Glomerular endothelial cell (primary cell): ENCODE measurements around the gene SMIM35. TPM values are rescaled to one million over a fixed set of nuclear protein-coding genes. Genes with fewer than 3 reads are reported as not detected.

Experiments used
- DNase-seq: peaks from one replicate; pipeline ENCODE4 v3.0.0-alpha.2; 2011; ENCODE audit warnings: low read depth, low spot score; ENCODE audit errors: extremely low read depth
- total RNA-seq: library from RNA; depleted of rRNA; stranded (reverse); fragments of >200 nt; gene quantifications from 2 replicates; pipeline ENCODE4 v1.2.3, GENCODE V29; 2015

Gene SMIM35
- total RNA-seq: 0.12 TPM in 1 of 2 replicates, not detected in the other

DNA sequence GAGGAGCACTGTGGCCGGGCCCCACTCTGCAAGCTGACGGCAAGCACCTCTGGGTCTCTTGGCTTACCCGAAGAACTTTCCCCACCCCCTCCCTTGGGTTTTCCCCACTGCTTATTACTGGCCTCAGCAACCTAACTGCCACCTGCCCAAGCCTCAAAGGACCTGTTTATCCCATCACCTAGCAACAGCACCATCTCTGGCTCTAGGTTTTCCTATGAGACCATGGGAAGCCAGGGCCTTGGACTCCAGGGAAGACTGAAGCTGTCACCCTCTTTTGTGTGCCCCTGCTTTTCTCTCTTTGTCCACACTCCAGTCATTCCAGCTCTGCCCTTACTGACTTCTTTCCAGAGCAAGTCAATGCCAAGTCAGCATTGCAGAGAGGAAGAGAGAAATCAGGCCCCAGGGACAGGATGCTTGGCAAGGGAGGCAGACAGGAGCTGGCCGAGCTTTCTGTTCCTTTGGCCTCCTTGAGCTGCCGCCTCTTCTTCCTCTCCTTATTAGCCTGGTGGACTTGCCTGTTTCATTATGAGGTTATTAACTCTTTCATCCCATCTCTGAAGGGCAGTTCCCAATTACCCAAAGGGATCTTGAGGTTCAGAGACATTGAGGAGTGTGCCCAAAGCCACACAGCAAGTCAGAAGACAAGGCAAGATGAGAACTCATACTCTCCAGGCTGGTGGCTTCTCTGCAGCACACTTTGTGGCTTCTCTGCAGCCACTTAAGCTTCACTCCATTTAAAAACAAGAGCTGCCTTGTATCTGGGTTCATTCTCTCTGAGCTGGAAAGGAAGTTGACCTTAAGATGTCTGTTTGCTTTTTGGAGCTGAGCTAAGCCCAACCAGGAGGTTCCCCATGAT, at the start of gene SMIM35:
TSS of gene SMIM35 (minus strand) at position 51 of the 856 bp plus-strand sequence. CDS start 206 bp downstream, outside the sequence.
- no peak for DNase-seq

DNA sequence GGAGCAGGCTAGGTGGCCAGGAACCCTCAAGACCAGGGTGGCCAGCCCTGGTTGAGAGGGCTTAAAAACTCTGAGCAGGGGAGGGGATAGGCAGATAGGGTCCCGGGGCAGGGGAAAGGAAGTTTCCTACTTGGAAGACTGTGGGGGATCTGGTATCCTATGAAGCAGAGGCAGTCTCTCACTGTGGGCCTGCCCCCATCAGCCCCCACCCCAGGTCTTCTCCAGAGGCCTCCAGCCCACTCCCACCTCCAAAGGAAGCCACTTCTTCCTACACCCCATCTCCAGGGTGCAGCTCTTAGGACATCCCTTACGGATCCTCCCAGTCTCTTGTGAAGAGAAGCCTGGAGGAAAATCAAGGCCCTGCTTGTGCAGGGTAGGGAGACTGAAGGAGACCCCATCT, 49.6 kb upstream of the SMIM35 start:
- DNase-seq: no peak

DNA sequence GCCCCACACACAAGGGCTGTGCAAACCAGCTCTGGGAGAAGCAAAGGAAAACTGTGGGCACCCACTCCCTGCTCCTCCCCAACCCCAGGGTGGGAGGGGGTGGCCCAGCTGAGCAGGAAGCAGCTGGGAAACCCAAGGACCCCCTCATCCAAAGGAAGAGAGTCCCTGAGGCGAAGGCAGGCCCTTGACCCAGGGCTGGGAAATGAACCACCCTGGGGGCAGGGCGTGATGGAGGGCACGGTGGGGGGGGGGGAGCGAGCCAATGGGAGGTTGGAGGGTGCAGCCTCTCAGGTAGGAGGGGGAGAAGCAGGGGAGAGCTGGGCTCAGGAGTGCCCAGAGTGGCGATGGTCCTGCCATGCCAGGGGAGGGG, 49.0 kb upstream of the SMIM35 start:
- DNase-seq: no peak

DNA sequence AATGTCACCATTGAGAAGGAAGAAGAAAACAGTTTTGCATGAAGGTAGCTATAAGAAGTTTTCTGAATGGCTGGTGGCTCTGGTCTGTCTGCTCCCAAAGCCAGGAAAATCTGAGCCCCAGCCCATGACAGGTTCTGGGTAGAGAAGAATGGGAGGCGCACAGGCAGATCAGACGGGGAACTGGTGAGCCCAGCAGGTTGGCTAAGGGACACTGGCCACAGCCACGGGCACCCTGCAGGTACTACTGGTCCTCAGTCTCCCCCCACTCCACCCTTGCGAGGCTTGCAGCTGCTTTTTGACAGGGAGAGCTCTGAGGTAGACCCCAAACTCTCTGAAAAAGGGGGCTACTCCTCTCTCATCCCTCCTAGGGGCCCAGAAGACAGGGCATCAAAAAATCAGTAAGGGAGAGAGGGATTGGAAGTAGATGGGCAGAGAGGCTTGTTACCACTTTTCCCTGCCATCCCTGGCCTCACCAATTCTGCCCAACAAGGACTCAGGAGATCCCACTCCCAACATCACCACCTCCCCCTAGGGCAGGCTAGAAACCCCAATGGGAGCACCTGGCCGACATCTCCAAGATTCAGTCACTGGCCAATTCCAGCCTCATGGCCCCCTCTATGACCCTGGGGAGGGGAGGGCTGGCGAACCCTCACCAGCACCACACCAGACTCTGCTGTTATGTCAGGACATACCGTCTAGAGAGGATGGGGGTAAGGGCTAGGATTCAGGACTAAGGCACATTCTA, 48.5 kb upstream of the SMIM35 start:
- no peak for DNase-seq

DNA sequence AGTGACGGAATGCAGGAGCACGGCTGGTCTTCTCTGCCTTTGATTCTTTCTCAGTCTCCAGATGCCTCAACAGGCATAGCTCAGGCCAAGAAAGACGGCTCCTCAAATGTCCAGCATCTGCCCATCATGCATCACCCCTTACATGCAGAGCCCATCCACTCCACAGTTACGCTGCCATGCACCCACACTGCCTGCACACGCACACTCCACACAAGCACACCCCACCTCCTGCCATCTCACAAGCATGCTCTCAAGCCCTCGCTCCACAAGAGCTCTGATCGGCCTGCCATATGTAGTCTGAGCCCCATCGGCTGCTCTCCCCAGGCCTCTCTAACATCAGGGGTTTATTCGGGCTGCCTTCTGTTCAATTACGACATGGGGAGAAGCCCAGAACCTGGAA, 47.1 kb upstream of the SMIM35 start:
- no peak for DNase-seq

DNA sequence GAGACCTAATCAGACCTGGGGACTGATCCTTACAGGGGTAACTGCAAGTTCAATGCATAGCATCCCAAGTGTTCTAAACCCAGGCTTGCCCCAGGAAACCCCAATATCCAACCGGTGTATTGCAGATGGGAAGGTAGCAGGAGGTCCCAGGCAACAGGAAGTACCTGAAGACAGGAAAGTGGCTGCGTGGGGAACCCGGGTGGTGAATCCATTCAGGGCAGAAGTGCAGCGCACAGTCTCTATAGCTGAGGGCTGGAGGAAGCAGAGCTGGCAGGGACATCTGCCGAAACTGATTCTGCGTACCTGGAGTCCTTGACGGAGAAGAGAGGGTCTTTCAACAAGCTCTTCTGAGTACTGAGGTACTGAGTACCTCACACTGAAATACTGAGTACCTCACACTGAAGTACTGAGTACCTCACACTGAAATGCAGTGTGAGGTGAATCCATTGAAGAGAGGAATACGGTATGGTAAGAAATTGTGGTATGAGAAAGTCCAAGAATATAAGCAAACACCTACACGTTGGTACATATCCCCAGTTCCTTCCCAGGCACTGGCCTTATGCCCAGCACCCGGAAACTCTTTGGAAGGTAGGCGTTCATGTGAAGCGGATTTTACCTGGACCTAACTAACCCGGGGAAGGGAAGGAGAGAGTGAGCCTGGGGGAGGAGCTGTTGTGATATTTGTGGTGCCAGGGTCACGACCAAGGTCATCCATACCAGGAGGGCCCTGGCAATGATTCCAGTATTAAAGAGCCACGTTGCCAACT, 45.8 kb upstream of the SMIM35 start:
- no peak for DNase-seq

DNA sequence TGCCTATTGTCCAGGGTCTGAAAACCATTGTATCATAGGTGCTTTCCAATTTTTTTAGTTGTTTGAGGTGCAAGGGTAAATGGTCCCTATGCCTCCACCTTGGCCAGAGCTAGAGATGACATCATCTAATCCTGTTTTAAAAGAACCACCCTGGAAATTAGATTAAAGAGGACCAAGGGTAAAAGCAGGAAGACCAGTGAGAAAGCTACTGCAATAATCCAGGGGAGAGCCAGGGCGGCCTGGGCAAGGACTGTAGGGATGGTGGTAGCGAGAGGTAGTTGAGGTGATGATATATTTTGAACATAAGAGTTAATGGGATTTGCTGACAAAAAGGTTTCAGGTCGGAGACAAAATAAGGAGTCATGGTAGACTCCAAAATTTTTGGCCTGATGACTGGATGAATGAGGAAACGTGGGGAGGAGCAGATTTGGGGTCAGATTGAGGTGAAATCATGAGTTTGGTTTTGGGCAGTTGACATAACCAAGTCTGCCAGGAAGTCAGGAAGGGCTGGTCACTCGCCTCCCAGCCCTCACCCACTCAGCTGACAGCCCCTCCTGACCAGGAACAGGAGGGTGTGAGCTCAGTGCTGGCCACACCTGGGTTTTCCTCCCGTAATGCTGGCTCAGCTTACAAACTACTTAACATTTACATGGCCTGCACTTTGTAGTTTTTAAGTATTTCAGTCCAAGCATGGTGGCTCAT, 42.9 kb upstream of the SMIM35 start:
- no peak for DNase-seq

DNA sequence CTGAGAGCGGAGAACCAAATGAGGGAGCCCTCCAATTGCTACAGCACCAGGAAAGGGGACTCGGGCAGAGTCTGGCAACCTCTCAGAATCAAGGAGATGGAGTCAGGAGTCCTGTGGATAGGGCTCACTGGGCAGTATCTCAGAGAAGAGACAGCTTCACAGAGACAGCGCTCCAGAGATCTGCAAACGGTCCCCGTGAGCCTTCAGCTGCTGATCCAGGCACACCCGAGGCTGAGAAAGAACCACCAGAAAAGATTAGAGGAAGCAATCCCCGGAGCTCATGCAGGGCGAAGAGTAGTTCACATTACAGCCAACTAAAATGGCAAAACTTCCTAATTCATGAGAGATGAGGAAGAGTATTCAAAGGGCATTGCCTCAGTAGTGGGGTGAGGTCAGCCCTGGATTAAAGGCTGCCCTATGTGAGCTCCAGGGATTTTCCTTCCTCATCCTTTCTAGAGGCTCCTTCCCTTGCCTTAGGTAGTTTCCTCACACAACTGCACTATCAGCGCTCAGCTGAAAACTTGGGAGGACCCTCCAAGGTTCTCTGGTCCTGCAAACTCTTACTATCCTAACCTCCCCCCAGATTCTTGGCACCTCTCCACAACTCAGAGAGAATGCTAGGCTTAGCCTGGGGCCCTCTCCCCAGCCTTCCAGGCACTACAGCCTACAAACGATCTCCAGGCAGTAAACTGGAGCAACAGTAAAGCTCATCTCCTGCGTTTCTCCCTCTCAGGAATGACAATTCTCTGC, 42.1 kb upstream of the SMIM35 start:
- no peak for DNase-seq

DNA sequence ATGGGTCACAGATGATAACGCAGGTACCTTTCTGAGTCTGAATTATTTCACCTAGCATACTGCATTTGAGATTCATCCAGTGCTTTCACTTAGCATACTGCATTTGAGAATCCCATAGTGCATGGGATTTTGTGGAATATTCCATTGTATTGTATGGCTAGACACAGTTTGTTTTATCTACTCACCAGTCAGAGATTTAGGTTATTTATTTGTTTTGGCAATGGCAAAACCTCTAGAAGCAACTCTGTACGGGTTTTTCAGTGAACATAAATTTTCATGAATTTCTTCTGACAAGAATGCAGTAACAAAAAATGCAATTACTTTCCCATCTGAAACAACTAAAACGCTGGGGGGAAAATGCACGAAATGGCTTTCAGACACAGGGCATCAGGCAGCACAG, 41.5 kb upstream of the SMIM35 start:
- DNase-seq: no peak

DNA sequence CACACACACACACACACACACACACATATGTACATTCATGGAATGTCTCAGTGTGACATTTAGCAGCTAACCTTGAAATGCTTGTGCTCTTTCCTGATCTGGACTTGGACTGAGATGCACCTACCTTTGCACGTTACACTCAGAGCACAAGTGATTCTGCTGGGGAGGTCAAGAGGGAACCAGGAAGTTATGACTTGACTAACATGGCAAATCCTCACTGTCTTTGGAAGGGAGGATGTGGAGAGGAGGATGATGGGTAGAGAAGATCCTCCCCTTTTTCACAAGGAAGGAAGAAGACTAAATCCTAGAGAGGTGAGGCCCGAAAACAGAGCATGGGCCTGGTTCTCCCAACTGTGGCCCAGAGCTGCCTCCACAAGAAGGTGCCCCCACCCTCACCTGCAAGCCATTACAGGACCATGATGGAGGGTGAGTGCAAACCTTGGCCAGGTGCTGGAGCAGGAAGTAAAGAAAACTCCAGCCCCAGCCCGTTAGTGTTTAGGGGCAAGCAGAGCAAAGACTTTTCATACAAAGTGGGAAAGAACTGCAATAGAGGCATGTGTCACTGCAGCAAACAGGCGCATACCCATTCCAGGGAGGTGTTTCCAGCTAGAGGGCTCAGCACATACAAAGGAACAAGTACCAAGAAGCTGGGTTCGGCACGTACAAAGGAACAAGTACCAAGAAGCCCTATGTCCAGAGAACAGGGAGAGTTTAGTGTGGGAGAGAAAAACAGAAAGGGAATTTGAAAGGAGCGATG, 39.5 kb upstream of the SMIM35 start:
- no peak for DNase-seq

DNA sequence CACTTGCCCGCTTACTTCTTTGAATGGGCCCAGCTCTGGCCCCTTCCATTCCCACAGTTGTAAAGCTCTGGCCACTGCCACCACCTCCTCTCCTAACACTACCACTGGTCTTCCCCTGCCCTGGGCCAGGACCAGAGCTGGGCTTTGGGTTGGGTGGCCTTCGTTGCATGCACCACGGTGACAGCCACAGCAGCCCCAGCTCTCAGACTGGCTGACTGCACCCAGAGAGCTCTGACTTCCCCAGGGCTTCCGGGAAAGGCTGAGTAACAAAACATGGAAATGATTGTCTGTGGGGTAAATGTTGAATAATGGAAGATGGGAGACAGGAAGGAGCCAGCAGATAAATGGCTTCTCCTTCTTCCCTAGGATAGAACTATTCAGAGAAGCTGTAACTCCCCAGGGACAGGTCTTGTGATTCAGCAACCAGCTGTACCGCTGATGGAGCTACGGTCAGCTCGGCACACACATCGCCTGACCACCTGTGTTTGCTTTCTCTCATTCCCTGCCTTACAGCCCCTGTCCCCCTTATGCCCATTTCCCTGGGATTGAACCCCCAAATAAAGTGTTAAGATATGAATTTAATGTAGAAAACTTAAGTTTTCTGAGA, 38.3 kb upstream of the SMIM35 start:
- no peak for DNase-seq

DNA sequence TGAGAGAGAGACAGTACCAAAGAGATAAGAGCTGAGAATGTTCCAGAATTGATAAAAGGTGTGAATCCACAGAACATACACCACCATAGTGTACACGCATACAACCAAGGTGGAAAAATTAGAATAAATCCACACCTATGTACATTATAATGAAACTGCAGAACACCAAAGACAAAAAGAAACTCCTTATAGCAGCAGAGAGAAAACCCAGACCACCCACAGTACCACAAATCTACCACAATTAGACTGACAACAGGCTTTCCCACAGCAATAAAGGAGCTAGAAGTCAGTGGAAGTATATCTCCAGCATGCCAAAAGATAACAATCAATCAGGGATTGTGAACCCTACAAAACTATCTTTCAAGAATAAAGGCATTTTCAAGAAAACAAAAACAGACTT, 34.0 kb upstream of the SMIM35 start:
- no peak for DNase-seq

DNA sequence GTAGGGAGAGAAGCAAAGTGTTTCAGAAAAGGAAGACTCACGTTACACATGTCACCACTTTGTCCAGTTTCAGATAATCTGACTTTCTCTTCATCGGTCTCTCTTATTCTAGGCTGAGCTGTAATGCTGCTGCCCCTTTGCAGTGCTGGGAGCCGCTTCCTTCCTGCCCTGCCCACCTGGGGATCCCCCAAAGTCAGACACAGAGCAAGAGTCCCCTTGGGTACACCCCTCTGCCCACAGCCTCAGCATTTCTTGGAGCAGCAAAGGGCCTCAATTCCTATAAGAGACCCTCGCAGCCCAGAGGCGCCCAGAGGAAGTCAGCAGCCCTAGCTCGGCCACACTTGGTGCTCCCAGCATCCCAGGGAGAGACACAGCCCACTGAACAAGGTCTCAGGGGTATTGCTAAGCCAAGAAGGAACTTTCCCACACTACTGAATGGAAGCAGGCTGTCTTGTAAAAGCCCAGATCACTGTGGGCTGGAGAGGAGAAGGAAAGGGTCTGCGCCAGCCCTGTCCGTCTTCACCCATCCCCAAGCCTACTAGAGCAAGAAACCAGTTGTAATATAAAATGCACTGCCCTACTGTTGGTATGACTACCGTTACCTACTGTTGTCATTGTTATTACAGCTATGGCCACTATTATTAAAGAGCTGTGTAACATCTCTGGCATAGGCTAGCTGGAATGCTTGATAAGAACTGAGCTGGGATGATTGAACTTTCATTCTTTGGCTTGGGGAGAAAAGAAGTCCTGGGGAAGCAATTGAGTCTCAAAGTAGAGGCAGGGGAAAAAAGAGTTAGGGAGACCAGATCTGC, 31.2 kb upstream of the SMIM35 start:
- DNase-seq: no peak

DNA sequence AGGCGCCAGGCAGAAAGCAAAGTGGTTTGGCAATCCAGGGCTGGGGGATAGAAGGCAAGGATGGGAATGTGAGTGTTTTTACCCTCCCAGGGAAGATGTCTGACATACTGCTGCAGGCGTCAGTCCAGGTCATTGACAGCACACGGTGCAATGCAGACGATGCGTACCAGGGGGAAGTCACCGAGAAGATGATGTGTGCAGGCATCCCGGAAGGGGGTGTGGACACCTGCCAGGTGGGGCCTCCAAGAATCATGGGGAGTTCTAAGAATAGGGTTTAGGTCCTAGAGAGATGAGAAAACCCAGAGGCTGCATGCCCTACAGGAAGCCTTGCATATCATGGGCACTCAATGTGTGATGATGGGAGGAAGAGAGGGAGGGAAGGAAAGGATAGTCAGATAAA, 28.3 kb upstream of the SMIM35 start:
- no peak for DNase-seq

DNA sequence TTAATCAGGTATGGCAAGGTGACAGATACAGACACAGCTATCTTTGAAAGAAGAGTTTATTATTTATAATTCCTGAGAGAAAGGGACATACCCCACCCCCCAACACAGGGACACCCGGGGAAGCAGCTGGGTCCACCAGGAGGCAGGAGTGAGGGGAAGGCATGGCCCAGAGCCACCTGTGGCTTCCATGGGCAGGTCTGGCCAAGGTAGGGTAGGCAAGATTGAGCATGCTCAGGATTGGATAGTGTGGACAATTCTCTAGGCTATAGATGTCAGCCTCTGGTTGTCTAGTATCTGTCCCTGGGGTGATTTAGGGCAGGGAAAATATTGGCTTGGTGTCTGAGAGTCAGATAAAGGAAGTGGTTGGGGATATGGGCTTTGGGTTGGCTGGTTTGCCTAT, 27.5 kb upstream of the SMIM35 start:
- no peak for DNase-seq

DNA sequence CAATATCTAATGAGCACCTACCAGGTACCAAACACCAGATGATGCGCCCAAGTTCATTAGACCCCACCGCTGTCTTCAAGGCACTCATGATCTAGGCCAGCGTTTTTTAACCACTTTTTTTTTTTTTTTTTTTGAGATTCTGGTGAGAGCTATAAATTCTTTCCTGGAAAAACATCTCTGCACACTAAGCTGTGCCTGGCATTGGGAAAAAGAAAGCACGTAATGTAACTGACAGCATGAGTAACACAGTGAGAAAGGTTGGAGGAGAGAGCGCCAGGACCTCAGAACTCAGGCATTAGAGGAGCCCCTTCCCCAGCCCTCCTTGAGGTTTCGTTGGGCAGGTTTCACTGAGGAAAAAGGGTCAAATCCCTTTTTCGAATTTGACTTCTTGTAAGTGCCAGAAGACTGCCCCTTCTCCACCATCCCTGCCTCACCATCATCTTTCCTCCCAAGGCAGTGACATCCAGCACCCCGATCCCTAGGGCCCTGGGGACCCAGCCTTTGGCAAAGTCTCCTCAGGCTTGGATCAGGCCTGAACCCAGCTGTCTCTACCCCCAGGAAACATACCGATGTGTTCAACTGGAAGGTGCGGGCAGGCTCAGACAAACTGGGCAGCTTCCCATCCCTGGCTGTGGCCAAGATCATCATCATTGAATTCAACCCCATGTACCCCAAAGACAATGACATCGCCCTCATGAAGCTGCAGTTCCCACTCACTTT, 26.1 kb upstream of the SMIM35 start:
- no peak for DNase-seq

DNA sequence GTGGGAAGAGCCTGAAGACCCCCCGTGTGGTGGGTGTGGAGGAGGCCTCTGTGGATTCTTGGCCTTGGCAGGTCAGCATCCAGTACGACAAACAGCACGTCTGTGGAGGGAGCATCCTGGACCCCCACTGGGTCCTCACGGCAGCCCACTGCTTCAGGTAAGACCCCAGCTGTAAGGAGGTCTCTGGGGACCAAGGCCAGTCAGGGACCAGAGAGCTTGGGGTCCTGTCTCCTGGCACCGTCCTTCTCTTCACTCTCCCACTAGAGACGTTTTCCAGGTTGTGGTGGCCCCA, 24.9 kb upstream of the SMIM35 start:
- DNase-seq: no peak
